Activated naive CD4-positive, alpha-beta T cell treated with anti-CD3 and anti-CD28 coated beads, Interleukin-2, amount 10 ng/mL, durations not matched to agents 7 days and 5 days (primary cell): ENCODE results near the gene OVOL3.

Experiments
- CTCF ChIA-PET: fragments of 350-600 bp; sonication (Branson Sonifier 250); formaldehyde crosslinking; loops from one replicate; lab custom pipeline; 2021; ENCODE audit warnings: antibody characterized with exemption; lab: Charles Lee
- DNase-seq: peaks from one replicate; pipeline ENCODE4 v3.0.0-alpha.2; 2020
- H3K27ac Mint-ChIP-seq: one replicate; pipeline ENCODE4 v1.8.0; 2021; ENCODE audit warnings: mild to moderate bottlenecking, moderate library complexity, mixed read lengths
- H3K27me3 Mint-ChIP-seq: one replicate; pipeline ENCODE4 v1.8.0; 2021; ENCODE audit warnings: mild to moderate bottlenecking, mixed read lengths
- H3K36me3 Mint-ChIP-seq: one replicate; pipeline ENCODE4 v1.8.0; 2021; ENCODE audit warnings: mixed read lengths
- H3K4me1 Mint-ChIP-seq: one replicate; pipeline ENCODE4 v1.8.0; 2021; ENCODE audit warnings: mixed read lengths
- H3K4me3 Mint-ChIP-seq: one replicate; pipeline ENCODE4 v1.8.0; 2021; ENCODE audit warnings: mild to moderate bottlenecking, moderate library complexity, mixed read lengths
- H3K9me3 Mint-ChIP-seq: one replicate; pipeline ENCODE4 v1.8.0; 2021; ENCODE audit warnings: mixed read lengths

OVOL3 gene

GRCh38 chr19:36089847-36090246, 21.1 kb upstream of the OVOL3 start:
- DNase-seq, result no peak
- no peaks in the 10 kb centered on the region for H3K9me3 Mint-ChIP-seq
- H3K27ac Mint-ChIP-seq, result no peak overlapping the region
- no peak overlapping the region for H3K4me3 Mint-ChIP-seq
- CTCF ChIA-PET, result no interaction called here
- H3K36me3 Mint-ChIP-seq, result peaks cover 46% of the 10 kb centered on the region
- no peaks in the 10 kb centered on the region for H3K27me3 Mint-ChIP-seq
- H3K4me1 Mint-ChIP-seq, result no peaks in the 10 kb centered on the region

DNA sequence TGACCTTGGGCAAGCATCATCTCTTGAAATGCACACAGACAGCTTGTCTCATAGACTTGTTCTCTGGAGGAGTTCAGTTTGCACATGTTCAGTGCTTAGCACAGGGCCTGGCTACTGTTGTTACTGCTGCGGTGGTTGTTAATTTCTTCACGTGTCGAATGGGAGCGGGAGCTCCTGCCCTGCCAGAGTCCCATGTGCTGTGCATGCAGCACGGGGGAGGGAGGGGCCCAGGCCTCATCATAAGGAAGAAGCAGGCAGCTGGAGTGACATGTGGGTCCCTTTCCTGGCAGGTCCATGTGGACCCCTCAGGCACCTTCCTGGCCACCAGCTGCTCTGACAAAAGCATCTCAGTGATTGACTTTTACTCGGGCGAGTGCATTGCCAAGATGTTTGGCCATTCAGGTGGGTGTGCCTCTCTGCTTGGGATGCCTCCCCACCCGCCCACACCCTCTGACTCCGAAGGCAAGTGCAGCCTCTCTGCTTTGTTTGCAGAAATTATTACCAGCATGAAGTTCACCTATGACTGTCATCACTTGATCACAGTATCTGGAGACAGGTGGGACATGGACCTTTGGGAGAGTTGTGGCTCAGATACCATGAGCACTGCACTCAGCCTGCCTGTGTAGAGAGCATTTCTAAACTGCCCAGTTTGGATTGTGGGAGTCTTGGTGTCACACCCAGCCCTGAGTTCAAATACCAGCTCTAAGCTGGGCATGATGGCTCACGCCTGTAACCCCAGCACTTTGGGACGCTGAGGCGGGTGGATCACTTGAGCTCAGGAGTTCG, 19.8 kb upstream of the OVOL3 start:
- no peak for DNase-seq
- CTCF ChIA-PET, result no interaction called here
- H3K9me3 Mint-ChIP-seq, result no peaks in the 10 kb centered on the region
- peaks cover 46% of the 10 kb centered on the region for H3K36me3 Mint-ChIP-seq
- no peak overlapping the region for H3K27ac Mint-ChIP-seq
- no peaks in the 10 kb centered on the region for H3K27me3 Mint-ChIP-seq
- H3K4me3 Mint-ChIP-seq, result no peak overlapping the region
- H3K4me1 Mint-ChIP-seq, result no peaks in the 10 kb centered on the region

- H3K27ac Mint-ChIP-seq, result no peak overlapping the region
- H3K9me3 Mint-ChIP-seq, result no peaks in the 10 kb centered on the region
- DNase-seq, result no peak
- CTCF ChIA-PET, result no interaction called here
- no peaks in the 10 kb centered on the region for H3K4me1 Mint-ChIP-seq
- no peak overlapping the region for H3K4me3 Mint-ChIP-seq
- peaks cover 54% of the 10 kb centered on the region for H3K36me3 Mint-ChIP-seq
- no peaks in the 10 kb centered on the region for H3K27me3 Mint-ChIP-seq
These were observed 18.4 kb upstream of the OVOL3 start for GRCh38 chr19:36092566-36092965.

GRCh38 chr19:36093146-36093662, 17.7 kb upstream of the OVOL3 start:
- Mint-ChIP-seq H3K36me3 (peaks cover 50% of the 10 kb centered on the region), H3K9me3 (no peaks in the 10 kb centered on the region), H3K4me3 (no peak overlapping the region), H3K4me1 (no peaks in the 10 kb centered on the region), H3K27me3 (no peaks in the 10 kb centered on the region), H3K27ac (peak overlapping the region; percentile 52)
- no peak for DNase-seq
- CTCF ChIA-PET, result no interaction called here

- peaks cover 52% of the 10 kb centered on the region for H3K36me3 Mint-ChIP-seq
- no peaks in the 10 kb centered on the region for H3K27me3 Mint-ChIP-seq
- no peak overlapping the region for H3K4me3 Mint-ChIP-seq
- CTCF ChIA-PET, result no interaction called here
- no peaks in the 10 kb centered on the region for H3K4me1 Mint-ChIP-seq
- H3K27ac Mint-ChIP-seq, result no peak overlapping the region
- no peaks in the 10 kb centered on the region for H3K9me3 Mint-ChIP-seq
- DNase-seq, result no peak
These were observed 17.3 kb upstream of the OVOL3 start for GRCh38 chr19:36093687-36094086.

DNA sequence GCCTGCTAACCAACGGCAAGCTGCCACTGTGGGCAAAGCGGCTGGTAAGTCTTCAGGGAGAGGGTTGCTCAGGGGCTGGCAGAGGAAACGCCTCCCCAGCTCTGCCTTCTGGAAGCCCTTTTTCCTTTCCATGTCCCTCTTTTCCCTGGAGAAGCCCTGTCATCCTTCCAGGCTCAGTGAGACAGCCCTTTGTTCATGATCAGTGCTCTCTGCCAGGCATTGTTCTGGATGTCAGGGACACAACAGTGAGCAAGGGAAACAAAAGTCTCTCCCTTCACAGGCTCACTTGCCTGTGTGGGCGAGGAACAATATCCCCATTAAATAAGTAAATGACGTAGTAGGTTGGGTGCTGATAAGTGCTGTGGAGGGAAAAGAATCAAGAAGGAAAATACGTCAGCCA, 13.9 kb upstream of the OVOL3 start:
- no peaks in the 10 kb centered on the region for H3K9me3 Mint-ChIP-seq
- H3K4me3 Mint-ChIP-seq, result no peak overlapping the region
- H3K27ac Mint-ChIP-seq, result no peak overlapping the region
- no peaks in the 10 kb centered on the region for H3K27me3 Mint-ChIP-seq
- peaks cover 40% of the 10 kb centered on the region for H3K36me3 Mint-ChIP-seq
- CTCF ChIA-PET, result no interaction called here
- no peak for DNase-seq
- H3K4me1 Mint-ChIP-seq, result no peaks in the 10 kb centered on the region

DNA sequence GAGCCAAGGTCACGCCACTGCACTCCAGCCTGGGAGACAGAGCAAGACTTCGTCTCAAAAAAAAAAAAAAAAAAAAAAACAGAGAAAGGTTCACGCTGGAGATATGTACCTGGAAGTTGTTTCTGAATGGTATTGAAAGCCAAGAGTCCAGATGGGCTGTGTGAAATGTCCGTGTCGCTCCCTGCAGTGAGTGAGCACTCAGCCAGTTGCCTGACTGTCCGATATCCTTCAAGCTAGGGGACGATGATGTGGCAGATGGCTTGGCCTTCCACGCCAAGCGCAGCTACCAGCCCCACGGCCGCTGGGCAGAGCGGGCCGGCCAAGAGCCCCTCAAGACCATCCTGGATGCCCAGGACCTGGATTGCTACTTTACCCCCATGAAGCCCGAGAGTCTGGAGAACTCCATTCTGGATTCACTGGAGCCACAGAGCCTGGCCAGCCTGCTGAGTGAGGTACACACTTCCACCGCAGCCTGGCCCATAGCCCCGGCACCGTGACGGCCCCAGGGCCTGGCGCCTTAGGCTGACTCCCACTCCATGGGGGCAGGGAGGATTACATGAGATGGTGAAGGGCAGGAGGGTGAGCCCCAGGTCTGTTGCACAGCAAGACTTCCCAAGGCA, 11.7 kb upstream of the OVOL3 start:
- DNase-seq, result no peak
- H3K27me3 Mint-ChIP-seq, result no peaks in the 10 kb centered on the region
- H3K4me1 Mint-ChIP-seq, result no peaks in the 10 kb centered on the region
- H3K9me3 Mint-ChIP-seq, result no peaks in the 10 kb centered on the region
- CTCF ChIA-PET, result no interaction called here
- peaks cover 41% of the 10 kb centered on the region for H3K36me3 Mint-ChIP-seq
- no peak overlapping the region for H3K4me3 Mint-ChIP-seq
- H3K27ac Mint-ChIP-seq, result no peak overlapping the region

GRCh38 chr19:36100476-36100875, 10.5 kb upstream of the OVOL3 start:
- Mint-ChIP-seq H3K27me3 (no peaks in the 10 kb centered on the region), H3K4me1 (no peaks in the 10 kb centered on the region), H3K27ac (no peak overlapping the region), H3K4me3 (no peak overlapping the region), H3K36me3 (peaks cover 35% of the 10 kb centered on the region), H3K9me3 (no peaks in the 10 kb centered on the region)
- DNase-seq, result no peak
- CTCF ChIA-PET, result no interaction called here

- H3K4me3 Mint-ChIP-seq, result no peak overlapping the region
- peaks cover 35% of the 10 kb centered on the region for H3K36me3 Mint-ChIP-seq
- H3K4me1 Mint-ChIP-seq, result no peaks in the 10 kb centered on the region
- H3K9me3 Mint-ChIP-seq, result no peaks in the 10 kb centered on the region
- H3K27ac Mint-ChIP-seq, result no peak overlapping the region
- CTCF ChIA-PET, result no interaction called here
- no peaks in the 10 kb centered on the region for H3K27me3 Mint-ChIP-seq
- DNase-seq, result no peak
These were observed 9.2 kb upstream of the OVOL3 start for GRCh38 chr19:36101550-36102327.

GRCh38 chr19:36103040-36103626, 7.8 kb upstream of the OVOL3 start:
- DNase-seq, result no peak
- H3K36me3 Mint-ChIP-seq, result peaks cover 31% of the 10 kb centered on the region
- H3K27me3 Mint-ChIP-seq, result no peaks in the 10 kb centered on the region
- H3K4me1 Mint-ChIP-seq, result no peaks in the 10 kb centered on the region
- CTCF ChIA-PET, result no interaction called here
- no peak overlapping the region for H3K27ac Mint-ChIP-seq
- H3K9me3 Mint-ChIP-seq, result no peaks in the 10 kb centered on the region
- no peak overlapping the region for H3K4me3 Mint-ChIP-seq

- Mint-ChIP-seq H3K27ac (no peak overlapping the region), H3K27me3 (no peaks in the 10 kb centered on the region), H3K9me3 (no peaks in the 10 kb centered on the region), H3K36me3 (peaks cover 27% of the 10 kb centered on the region), H3K4me1 (no peaks in the 10 kb centered on the region), H3K4me3 (no peak overlapping the region)
- CTCF ChIA-PET, result no interaction called here
- no peak for DNase-seq
These were observed 6.9 kb upstream of the OVOL3 start for GRCh38 chr19:36103842-36104552.

DNA sequence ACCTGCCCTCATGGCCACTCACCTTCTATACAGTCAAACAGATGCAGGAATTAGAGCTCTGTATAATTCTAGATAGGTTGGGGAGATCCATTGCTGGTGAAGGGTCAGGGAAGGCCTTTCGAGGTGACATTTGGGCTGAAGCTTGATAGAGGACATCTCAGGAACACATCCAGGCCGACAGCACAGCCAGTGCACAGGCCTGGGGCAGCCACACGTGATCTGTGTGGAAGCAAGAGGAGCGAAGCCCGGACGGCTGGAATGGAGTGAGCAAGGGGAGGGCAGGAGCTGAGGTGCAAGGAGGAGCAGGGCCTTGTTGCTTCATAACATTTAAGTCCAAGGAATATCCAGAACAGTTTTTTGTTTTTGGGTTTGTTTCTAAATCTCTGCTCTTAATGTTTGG, 4.5 kb upstream of the OVOL3 start:
- CTCF ChIA-PET, result no interaction called here
- Mint-ChIP-seq H3K4me1 (no peaks in the 10 kb centered on the region), H3K4me3 (no peak overlapping the region), H3K27me3 (no peaks in the 10 kb centered on the region), H3K9me3 (no peaks in the 10 kb centered on the region), H3K27ac (peak overlapping the region; percentile 58), H3K36me3 (peaks cover 25% of the 10 kb centered on the region)
- no peak for DNase-seq

DNA sequence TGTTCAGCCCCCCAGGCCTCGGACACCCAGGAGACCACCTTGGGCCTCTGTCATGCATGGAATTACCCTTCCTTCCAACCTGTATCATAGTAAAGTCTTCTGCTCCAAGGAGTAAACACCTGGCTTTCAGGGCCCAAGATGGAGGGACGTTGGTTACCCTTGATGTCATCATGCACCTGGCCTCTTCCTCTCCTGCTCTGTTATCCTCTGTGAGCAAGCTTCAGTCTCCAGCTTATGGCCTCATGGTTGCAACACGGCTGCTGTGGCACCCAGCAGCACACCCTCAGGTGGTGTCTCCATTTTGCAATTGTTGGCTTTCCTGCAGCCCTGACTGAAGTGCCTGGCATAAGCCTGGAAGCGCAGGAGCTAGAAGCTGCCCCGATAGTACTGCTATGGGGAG, 4.0 kb upstream of the OVOL3 start:
- Mint-ChIP-seq H3K27me3 (no peaks in the 10 kb centered on the region), H3K4me1 (no peaks in the 10 kb centered on the region), H3K36me3 (peaks cover 23% of the 10 kb centered on the region), H3K9me3 (no peaks in the 10 kb centered on the region), H3K27ac (peak overlapping the region; percentile 24), H3K4me3 (no peak overlapping the region)
- CTCF ChIA-PET, result no interaction called here
- DNase-seq, result no peak

- DNase-seq, result no peak
- Mint-ChIP-seq H3K4me3 (no peak overlapping the region), H3K27me3 (no peaks in the 10 kb centered on the region), H3K27ac (no peak overlapping the region), H3K4me1 (peaks cover 9% of the 10 kb centered on the region), H3K36me3 (peaks cover 16% of the 10 kb centered on the region), H3K9me3 (no peaks in the 10 kb centered on the region)
- CTCF ChIA-PET, result no interaction called here
These were observed 2.3 kb upstream of the OVOL3 start for GRCh38 chr19:36108684-36109083.
